Measurements from ENCODE around the gene PKNOX2. TPM values are rescaled to one million over a fixed set of nuclear protein-coding genes. Genes with fewer than 3 reads are reported as not detected.

The PKNOX2 gene
- total RNA-seq, 1 donor from 2014 or later: not detected

DNA sequence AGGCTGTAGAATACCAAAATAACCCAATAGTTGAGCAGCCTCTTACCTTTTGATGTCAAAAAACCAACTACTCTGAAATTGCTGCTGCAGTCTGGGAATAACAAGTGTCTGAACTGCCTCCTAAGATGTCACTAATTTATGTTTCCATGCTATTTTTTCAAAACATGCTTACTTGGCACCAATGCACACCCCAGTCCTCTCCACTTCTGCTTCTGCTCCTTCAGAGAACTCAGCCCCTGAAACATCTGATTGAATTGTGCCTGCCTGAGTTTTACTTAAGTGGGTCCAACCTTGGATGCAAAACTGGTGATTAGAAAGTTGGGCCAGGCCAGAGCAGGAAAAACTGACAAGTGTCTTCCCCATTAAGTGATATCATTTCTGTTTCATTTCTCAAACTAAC, 28.6 kb upstream of the PKNOX2 start:
- no peak overlapping the region for H3K4me3 Mint-ChIP-seq
- H3K9me3 Mint-ChIP-seq: no peaks in the 10 kb centered on the region
- intact Hi-C loops (cut with micrococcal nuclease): no loop called here
- no peak for ATAC-seq (ENCODE audit: low read depth)
- CTCF ChIA-PET: no interaction called here
- H3K4me1 Mint-ChIP-seq: no peaks in the 10 kb centered on the region
- H3K27me3 Mint-ChIP-seq: peaks cover 42% of the 10 kb centered on the region
- H3K36me3 Mint-ChIP-seq (ENCODE audit: low read depth): no peaks in the 10 kb centered on the region
- no peak for DNase-seq
- no peak for TF ChIP-seq CTCF (IDR thresholded peaks at IDR 0.05)
- no peak overlapping the region for H3K27ac Mint-ChIP-seq
- POLR2A ChIA-PET: no interaction called here

DNA sequence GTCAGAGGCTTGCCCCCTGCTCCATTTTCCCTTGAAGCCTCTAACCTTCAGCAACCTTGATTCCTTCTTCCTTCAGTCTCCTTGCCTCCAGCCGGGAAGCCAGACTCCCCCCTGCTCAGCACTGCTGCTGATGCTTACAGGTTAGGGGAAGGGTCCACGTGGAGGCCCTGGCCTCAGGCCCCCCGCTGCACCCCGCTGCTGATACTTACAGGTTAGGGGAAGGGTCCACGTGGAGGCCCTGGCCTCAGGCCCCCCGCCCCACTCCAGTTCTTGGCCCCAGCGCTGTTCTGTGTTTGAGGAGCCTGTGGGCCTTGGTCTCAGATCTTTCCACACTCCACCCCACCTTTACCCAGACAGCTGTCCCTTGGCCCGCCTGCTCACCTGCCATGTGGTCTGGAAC, 25.6 kb upstream of the PKNOX2 start:
- H3K27me3 Mint-ChIP-seq: peaks cover 40% of the 10 kb centered on the region
- H3K4me3 Mint-ChIP-seq: no peak overlapping the region
- POLR2A ChIA-PET: no interaction called here
- H3K36me3 Mint-ChIP-seq (ENCODE audit: low read depth): no peaks in the 10 kb centered on the region
- H3K27ac Mint-ChIP-seq: no peak overlapping the region
- CTCF ChIA-PET: no interaction called here
- no peaks in the 10 kb centered on the region for H3K9me3 Mint-ChIP-seq
- DNase-seq (no peak), ATAC-seq (ENCODE audit: low read depth) (no peak)
- H3K4me1 Mint-ChIP-seq: peaks cover 2% of the 10 kb centered on the region
- TF ChIP-seq CTCF (IDR thresholded peaks at IDR 0.05): no peak
- intact Hi-C loops (cut with micrococcal nuclease): no loop called here

DNA sequence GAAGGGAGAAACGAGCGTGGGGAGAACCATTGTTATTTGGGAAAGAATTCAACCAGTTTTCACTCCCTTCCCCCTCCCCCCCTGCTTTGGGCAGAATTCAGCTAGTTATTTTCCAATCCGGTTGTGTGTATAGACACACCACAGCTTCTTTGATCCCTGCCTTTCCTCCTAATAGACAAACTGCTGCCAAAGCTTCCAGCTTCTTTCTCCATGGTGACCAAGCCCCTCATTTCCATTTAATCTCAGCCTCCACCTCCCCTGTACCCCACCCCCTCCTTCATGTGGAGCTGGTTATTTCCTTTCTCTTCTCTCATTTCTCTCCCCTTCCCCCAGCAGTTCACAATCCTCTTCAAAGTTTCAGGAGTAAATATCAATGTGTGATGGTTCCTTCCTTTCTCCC, 24.8 kb upstream of the PKNOX2 start:
- Mint-ChIP-seq H3K4me1 (peaks cover 2% of the 10 kb centered on the region), H3K9me3 (no peaks in the 10 kb centered on the region), H3K36me3 (ENCODE audit: low read depth) (no peaks in the 10 kb centered on the region), H3K27ac (no peak overlapping the region), H3K27me3 (peaks cover 40% of the 10 kb centered on the region), H3K4me3 (no peak overlapping the region)
- no peak for DNase-seq
- POLR2A ChIA-PET: no interaction called here
- intact Hi-C loops (cut with micrococcal nuclease): loop anchor here (2.0 to 5.0 kb wide), 2 partner anchors 263 to 467 kb away; partner anchors contain the start of genes SIAE and SPA17
- no peak for ATAC-seq (ENCODE audit: low read depth)
- TF ChIP-seq CTCF (IDR thresholded peaks at IDR 0.05): no peak
- CTCF ChIA-PET: interaction anchor here (0.8 to 5.3 kb wide), 4 partner anchors 11 to 264 kb away, joined by 3 to 56 read pairs (median 16); no protein-coding TSS in a partner anchor

DNA sequence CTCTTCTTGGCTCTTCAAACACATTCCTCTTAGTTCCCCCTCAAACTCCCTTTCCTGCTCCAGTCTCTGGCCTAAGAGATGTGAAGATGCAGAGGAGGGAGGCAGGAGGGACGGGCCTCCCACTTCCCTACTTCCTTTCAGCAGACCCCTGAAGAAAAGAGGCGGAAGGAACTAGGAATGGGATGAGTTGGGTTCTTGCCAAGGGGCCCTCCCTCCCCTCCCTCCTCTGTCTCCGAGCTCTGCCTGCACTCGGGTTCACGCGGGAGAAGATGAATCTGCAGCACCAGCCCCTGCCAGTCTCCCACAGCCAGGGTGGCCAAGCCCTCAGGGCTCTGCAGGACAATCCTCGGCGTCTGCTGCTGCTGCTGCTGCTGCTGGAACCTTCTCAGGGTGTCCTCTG, 24.3 kb upstream of the PKNOX2 start:
- CTCF ChIA-PET: interaction anchor here (0.8 to 5.3 kb wide), 7 partner anchors 10 to 264 kb away, joined by 3 to 56 read pairs (median 4); partner anchors contain the start of gene CCDC15
- POLR2A ChIA-PET: no interaction called here
- Mint-ChIP-seq H3K4me3 (no peak overlapping the region), H3K4me1 (peaks cover 2% of the 10 kb centered on the region), H3K9me3 (no peaks in the 10 kb centered on the region), H3K27me3 (peaks cover 39% of the 10 kb centered on the region), H3K36me3 (ENCODE audit: low read depth) (no peaks in the 10 kb centered on the region), H3K27ac (no peak overlapping the region)
- intact Hi-C loops (cut with micrococcal nuclease): loop anchor here (2.0 to 5.0 kb wide), 2 partner anchors 263 to 468 kb away; partner anchors contain the start of genes SIAE and SPA17
- DNase-seq (no peak), ATAC-seq (ENCODE audit: low read depth) (no peak)
- no peak for TF ChIP-seq CTCF (IDR thresholded peaks at IDR 0.05)

GRCh38 chr11:125141178-125141577, 23.4 kb upstream of the PKNOX2 start:
- Mint-ChIP-seq H3K36me3 (ENCODE audit: low read depth) (no peaks in the 10 kb centered on the region), H3K4me1 (peaks cover 2% of the 10 kb centered on the region), H3K4me3 (no peak overlapping the region), H3K27me3 (peaks cover 41% of the 10 kb centered on the region), H3K9me3 (no peaks in the 10 kb centered on the region), H3K27ac (no peak overlapping the region)
- no peak for ATAC-seq (ENCODE audit: low read depth)
- CTCF ChIA-PET: interaction anchor here (0.7 to 5.3 kb wide), 13 partner anchors 9 to 205 kb away, joined by 3 to 56 read pairs (median 6); partner anchors contain the start of gene CCDC15
- intact Hi-C loops (cut with micrococcal nuclease): loop anchor here (1.0 to 5.0 kb wide), 4 partner anchors 50 to 469 kb away; partner anchors contain the start of genes SIAE and SPA17
- POLR2A ChIA-PET: no interaction called here
- no peak for TF ChIP-seq CTCF (IDR thresholded peaks at IDR 0.05)
- DNase-seq: no peak
